Panc1 (cell line): ENCODE measurements around the gene KHDRBS2. TPM values are rescaled to one million over a fixed set of nuclear protein-coding genes. Genes with fewer than 3 reads are reported as not detected.
A peak's percentile ranks its signal among the peaks of the same experiment; 100 is the strongest.

Experiments used
- ATAC-seq: fragments of 200-7000 bp; cut with Tn5 transposase; 2 replicates; pipeline ENCODE4 v1.9.1; 2020; ENCODE audit warnings: mild to moderate bottlenecking, moderate library complexity
- BruUV-seq: library from RNA; stranded (reverse); fragments of 400-500 nt; replicated peaks from 2 replicates; lab custom pipeline; 2021; lab: Mats Ljungman, UMichigan
- CTCF ChIA-PET: fragments of 300-600 bp; sonication (Branson Sonifier 250); formaldehyde crosslinking; loops from one replicate; lab custom pipeline; 2022; ENCODE audit warnings: antibody characterized with exemption; lab: Charles Lee
- POLR2A ChIA-PET: fragments of 300-600 bp; sonication (Branson Sonifier 250); formaldehyde crosslinking; loops from one replicate; lab custom pipeline; 2022; ENCODE audit warnings: antibody characterized with exemption; lab: Charles Lee
- DNase-seq: peaks from one replicate; pipeline ENCODE4 v3.0.0-alpha.2; 2010; ENCODE audit warnings: low read depth, low spot score
- H3K27ac ChIP-seq: 2 replicates; pipeline ENCODE4 v1.5.1; 2011; ENCODE audit warnings: mild to moderate bottlenecking, low read length, inconsistent platforms
- H3K27me3 ChIP-seq: fragments of 200-500 bp; sonication (Bioruptor generic); 2 replicates; pipeline ENCODE4 v1.6.0; 2014; ENCODE audit warnings: low read length, inconsistent platforms; ENCODE audit not compliant: control insufficient read depth, insufficient read depth
- H3K36me3 ChIP-seq: fragments of 200-500 bp; sonication (Bioruptor generic); 2 replicates; pipeline ENCODE4 v1.5.1; 2014; ENCODE audit warnings: inconsistent platforms, mild to moderate bottlenecking, low read length, moderate library complexity; ENCODE audit not compliant: control insufficient read depth, insufficient read depth
- H3K4me1 ChIP-seq: 2 replicates; pipeline ENCODE4 v1.5.1; 2011; ENCODE audit warnings: inconsistent platforms, mild to moderate bottlenecking, low read length, moderate library complexity; ENCODE audit not compliant: control insufficient read depth, insufficient read depth
- H3K4me3 ChIP-seq, 2 experiments: 2 replicates each; pipeline ENCODE4 v1.5.1; 2011 to 2012; ENCODE audit warnings: low read depth in 2 of 2, low read length in 2 of 2, mild to moderate bottlenecking in 2 of 2, inconsistent platforms in 1 of 2, moderate library complexity in 1 of 2
- H3K9me3 ChIP-seq: fragments of 200-500 bp; sonication (Bioruptor generic); 2 replicates; pipeline ENCODE4 v1.5.1; 2014; ENCODE audit warnings: low read depth, mild to moderate bottlenecking, inconsistent platforms, low read length, moderate library complexity; ENCODE audit not compliant: control insufficient read depth, insufficient read depth
- CTCF ChIP-seq: fragments of 450-650 bp; IDR thresholded peaks from 2 replicates; pipeline ENCODE4 v1.5.1; 2017; ENCODE audit warnings: mild to moderate bottlenecking
- POLR2AphosphoS5 ChIP-seq: IDR thresholded peaks from 2 replicates; pipeline ENCODE4 v1.6.1; 2012; ENCODE audit warnings: mild to moderate bottlenecking, low read depth, low read length, moderate library complexity
- SIN3A ChIP-seq: IDR thresholded peaks from 2 replicates; pipeline ENCODE4 v1.6.1; 2012; ENCODE audit warnings: low read depth, mild to moderate bottlenecking, low read length, moderate library complexity, borderline replicate concordance; ENCODE audit not compliant: insufficient read depth
- TCF7L2 ChIP-seq: IDR thresholded peaks from 2 replicates; pipeline ENCODE4 v1.6.1; 2011; ENCODE audit warnings: mild to moderate bottlenecking, low read depth, low read length, inconsistent platforms
- in situ Hi-C: cut with HindIII; loops from 2 replicates; pipeline ENCODE4 v1.10.0; 2016; ENCODE audit warnings: low sequenced_read_pairs, low pct_unique_long_range_greater_than_20kb
- intact Hi-C: fragments of 100-400 bp; cut with micrococcal nuclease; formaldehyde crosslinking; loops from one replicate; pipeline ENCODE4 v1.10.0; 2022; ENCODE audit not compliant: unreplicated experiment
- total RNA-seq: library from RNA; stranded (reverse); gene quantifications from one replicate; pipeline ENCODE4 v1.2.1, GENCODE V29; 2021; ENCODE audit not compliant: unreplicated experiment
- TF ChIP-seq, protein P1 (sequence below), 2 experiments: IDR thresholded peaks; 2 replicates each; pipeline ENCODE4 v1.6.1; 2011 to 2012; ENCODE audit warnings: low read depth in 2 of 2, control low read depth in 1 of 2, low read length in 1 of 2, mild to moderate bottlenecking in 1 of 2, moderate library complexity in 1 of 2; ENCODE audit not compliant: insufficient read depth in 1 of 2

Gene KHDRBS2
- total RNA-seq, 1 experiment from 2014 or later: not detected

DNA sequence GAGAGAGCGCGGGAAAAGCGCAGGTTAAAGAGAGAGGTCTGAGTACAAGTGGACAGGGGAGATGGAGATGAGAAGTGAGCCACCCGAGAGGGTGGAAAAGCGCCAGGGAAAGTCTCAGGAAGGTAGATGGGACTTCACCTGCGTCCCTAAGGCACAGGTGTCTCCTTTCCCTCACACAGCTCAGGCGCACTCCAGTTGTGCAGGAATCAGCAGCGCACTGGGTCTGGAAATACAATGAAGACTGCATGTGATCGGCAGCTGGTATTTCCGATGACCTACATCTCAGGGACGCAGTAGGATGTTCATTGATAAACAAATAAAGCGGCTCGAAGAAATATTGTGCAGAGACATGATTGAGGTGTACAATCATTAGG lies 432 bp upstream of the KHDRBS2 start:
- intact Hi-C loops (no loop called here), in situ Hi-C loops (no loop called here)
- no peaks in the 10 kb centered on the region for H3K27me3 ChIP-seq
- ATAC-seq (no peak), DNase-seq (no peak)
- no peak for TF ChIP-seq POLR2AphosphoS5
- H3K4me1 ChIP-seq: no peaks in the 10 kb centered on the region
- no TSS peak for BruUV-seq
- no peaks in the 10 kb centered on the region; the same call in 1 of the 2 replicates for H3K9me3 ChIP-seq
- no peak overlapping the region for H3K27ac ChIP-seq
- H3K36me3 ChIP-seq: no peaks in the 10 kb centered on the region
- H3K4me3 ChIP-seq: no peak overlapping the region
- ChIA-PET CTCF (no interaction called here), POLR2A (no interaction called here)

DNA sequence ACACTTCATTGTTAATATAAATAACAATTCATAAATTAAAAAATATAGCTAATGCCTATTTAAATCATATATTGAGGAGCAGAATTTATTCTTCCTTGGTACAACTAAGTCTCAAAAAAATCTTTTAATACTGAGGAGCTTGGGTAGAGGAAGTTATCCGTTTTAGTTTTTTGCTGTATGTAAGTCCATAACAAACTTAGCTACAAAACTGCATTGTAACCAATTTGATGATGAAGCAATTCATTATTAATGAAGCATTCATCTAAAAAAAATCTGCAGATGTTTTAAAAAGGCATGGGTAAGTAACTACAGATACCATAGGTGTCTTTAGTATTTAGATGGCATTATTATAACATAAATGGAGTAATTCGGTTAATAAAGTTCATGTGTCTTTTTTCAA lies 1.3 kb downstream of the KHDRBS2 start:
- intact Hi-C loops (no loop called here), in situ Hi-C loops (no loop called here)
- Histone ChIP-seq H3K27ac (no peak overlapping the region), H3K4me1 (no peaks in the 10 kb centered on the region), H3K27me3 (no peaks in the 10 kb centered on the region), H3K9me3 (no peaks in the 10 kb centered on the region; the same call in 1 of the 2 replicates), H3K36me3 (no peaks in the 10 kb centered on the region), H3K4me3 (no peak overlapping the region)
- ChIA-PET CTCF (interaction anchor here (0.8 kb wide), 1 partner anchor 136 kb away, joined by 3 read pairs; no protein-coding TSS in a partner anchor), POLR2A (no interaction called here)
- DNase-seq: no peak
- no peak for ATAC-seq
- BruUV-seq: no TSS peak
- no peak for TF ChIP-seq TCF7L2
- TF ChIP-seq, protein P1, sequence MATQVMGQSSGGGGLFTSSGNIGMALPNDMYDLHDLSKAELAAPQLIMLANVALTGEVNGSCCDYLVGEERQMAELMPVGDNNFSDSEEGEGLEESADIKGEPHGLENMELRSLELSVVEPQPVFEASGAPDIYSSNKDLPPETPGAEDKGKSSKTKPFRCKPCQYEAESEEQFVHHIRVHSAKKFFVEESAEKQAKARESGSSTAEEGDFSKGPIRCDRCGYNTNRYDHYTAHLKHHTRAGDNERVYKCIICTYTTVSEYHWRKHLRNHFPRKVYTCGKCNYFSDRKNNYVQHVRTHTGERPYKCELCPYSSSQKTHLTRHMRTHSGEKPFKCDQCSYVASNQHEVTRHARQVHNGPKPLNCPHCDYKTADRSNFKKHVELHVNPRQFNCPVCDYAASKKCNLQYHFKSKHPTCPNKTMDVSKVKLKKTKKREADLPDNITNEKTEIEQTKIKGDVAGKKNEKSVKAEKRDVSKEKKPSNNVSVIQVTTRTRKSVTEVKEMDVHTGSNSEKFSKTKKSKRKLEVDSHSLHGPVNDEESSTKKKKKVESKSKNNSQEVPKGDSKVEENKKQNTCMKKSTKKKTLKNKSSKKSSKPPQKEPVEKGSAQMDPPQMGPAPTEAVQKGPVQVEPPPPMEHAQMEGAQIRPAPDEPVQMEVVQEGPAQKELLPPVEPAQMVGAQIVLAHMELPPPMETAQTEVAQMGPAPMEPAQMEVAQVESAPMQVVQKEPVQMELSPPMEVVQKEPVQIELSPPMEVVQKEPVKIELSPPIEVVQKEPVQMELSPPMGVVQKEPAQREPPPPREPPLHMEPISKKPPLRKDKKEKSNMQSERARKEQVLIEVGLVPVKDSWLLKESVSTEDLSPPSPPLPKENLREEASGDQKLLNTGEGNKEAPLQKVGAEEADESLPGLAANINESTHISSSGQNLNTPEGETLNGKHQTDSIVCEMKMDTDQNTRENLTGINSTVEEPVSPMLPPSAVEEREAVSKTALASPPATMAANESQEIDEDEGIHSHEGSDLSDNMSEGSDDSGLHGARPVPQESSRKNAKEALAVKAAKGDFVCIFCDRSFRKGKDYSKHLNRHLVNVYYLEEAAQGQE (IDR thresholded peaks at IDR 0.05; ENCODE audit: insufficient read depth in 1 of 2, low read depth in 2 of 2, low read length in 1 of 2): no peak
- no peak for TF ChIP-seq POLR2AphosphoS5
- no peak for TF ChIP-seq CTCF
- TF ChIP-seq SIN3A: no peak

DNA sequence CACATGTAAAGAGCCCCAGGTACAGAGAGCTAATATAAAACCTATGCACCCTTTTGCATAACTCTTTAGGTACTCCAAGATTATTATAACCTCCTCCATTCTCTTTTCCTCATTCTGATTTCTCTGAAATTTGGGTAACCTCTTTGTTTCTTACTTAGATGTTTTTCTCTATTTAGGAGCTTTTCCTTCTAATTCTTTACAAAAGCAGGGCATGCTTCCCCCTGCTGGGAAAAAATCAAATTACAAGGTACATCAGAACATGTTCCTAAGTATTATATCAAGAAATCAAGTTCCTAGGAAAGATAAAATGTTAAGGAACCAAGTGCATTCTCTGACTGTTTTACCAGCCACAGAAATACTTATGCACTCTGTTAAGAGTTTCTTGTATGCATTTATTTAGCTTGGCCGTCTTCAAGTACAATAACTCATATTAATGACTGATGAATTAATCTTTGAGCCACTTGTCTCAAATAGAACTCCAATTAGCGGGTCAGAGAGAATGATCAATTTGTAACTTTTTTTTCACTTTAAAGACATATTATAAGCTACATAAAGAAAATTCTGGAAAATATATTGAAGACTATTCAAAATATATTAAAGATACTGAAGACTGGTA lies 2.1 kb downstream of the KHDRBS2 start:
- DNase-seq: peak; percentile 20
- ChIA-PET POLR2A (no interaction called here), CTCF (interaction anchor here (1.0 kb wide), 1 partner anchor 475 kb away, joined by 6 read pairs; no protein-coding TSS in a partner anchor)
- Histone ChIP-seq H3K4me3 (no peak overlapping the region), H3K27me3 (no peaks in the 10 kb centered on the region), H3K4me1 (no peaks in the 10 kb centered on the region), H3K27ac (no peak overlapping the region), H3K36me3 (no peaks in the 10 kb centered on the region), H3K9me3 (no peaks in the 10 kb centered on the region; the same call in 1 of the 2 replicates)
- in situ Hi-C loops (no loop called here), intact Hi-C loops (no loop called here)
- BruUV-seq: no TSS peak
- TF ChIP-seq POLR2AphosphoS5 (no peak), CTCF (peak; percentile 72; the same call in 1 of the 2 replicates)
- ATAC-seq: no peak
